DOHH2 (cell line): ENCODE data around the gene CAPZA1.

ENCODE experiments used
- H3F3A ChIP-seq: fragments of 200-600 bp; sonication (generic), shearing (Covaris generic); 2 replicates; pipeline ENCODE4 v1.6.0; 2016; ENCODE audit warnings: antibody characterized with exemption, mild to moderate bottlenecking; ENCODE audit not compliant: control insufficient read depth, insufficient read depth
- H3K27ac ChIP-seq: fragments of 200-600 bp; sonication (generic); 2 replicates; pipeline ENCODE4 v1.5.1; 2014; ENCODE audit warnings: low read depth, mild to moderate bottlenecking, low read length, moderate library complexity
- H3K27me3 ChIP-seq: fragments of 200-600 bp; sonication (generic); 2 replicates; pipeline ENCODE4 v1.6.1; 2014; ENCODE audit warnings: mild to moderate bottlenecking, low read length, mixed read lengths; ENCODE audit not compliant: control insufficient read depth
- H3K36me3 ChIP-seq: fragments of 200-600 bp; sonication (generic); 2 replicates; pipeline ENCODE4 v1.6.1; 2014; ENCODE audit warnings: mild to moderate bottlenecking, low read length, moderate library complexity, mixed read lengths; ENCODE audit not compliant: control insufficient read depth
- H3K4me1 ChIP-seq: fragments of 200-600 bp; sonication (generic); 2 replicates; pipeline ENCODE4 v1.6.1; 2014; ENCODE audit warnings: mild to moderate bottlenecking, low read length, mixed read lengths; ENCODE audit not compliant: control insufficient read depth
- H3K4me2 ChIP-seq: fragments of 200-600 bp; sonication (generic); 2 replicates; pipeline ENCODE4 v1.6.0; 2014; ENCODE audit warnings: mild to moderate bottlenecking, low read length, moderate library complexity
- H3K4me3 ChIP-seq: fragments of 200-600 bp; sonication (generic); 2 replicates; pipeline ENCODE4 v1.5.1; 2014; ENCODE audit warnings: mild to moderate bottlenecking, low read length, mixed read lengths
- H3K79me2 ChIP-seq: fragments of 200-600 bp; sonication (generic); 2 replicates; pipeline ENCODE4 v1.6.1; 2014; ENCODE audit warnings: mild to moderate bottlenecking, low read length, mixed read lengths; ENCODE audit not compliant: control insufficient read depth
- H3K9me2 ChIP-seq: fragments of 200-600 bp; sonication (generic); replicated peaks from 2 replicates; pipeline ENCODE4 v1.6.1; 2014; ENCODE audit warnings: mild to moderate bottlenecking, low read length, mixed read lengths; ENCODE audit not compliant: control insufficient read depth
- H3K9me3 ChIP-seq: fragments of 200-600 bp; sonication (generic); 2 replicates; pipeline ENCODE4 v1.6.1; 2014; ENCODE audit warnings: antibody characterized with exemption, low read length, mixed read lengths; ENCODE audit not compliant: control insufficient read depth, insufficient read depth
- H4K20me1 ChIP-seq: fragments of 200-600 bp; sonication (generic); 2 replicates; pipeline ENCODE4 v1.6.0; 2014; ENCODE audit warnings: low read depth, mild to moderate bottlenecking, antibody characterized with exemption, low read length, moderate library complexity; ENCODE audit not compliant: control insufficient read depth, insufficient read depth
- CTCF ChIP-seq: fragments of 200-600 bp; sonication (generic); IDR thresholded peaks from one replicate; pipeline ENCODE4 v1.5.1; 2014; ENCODE audit warnings: antibody characterized with exemption, mild to moderate bottlenecking, low read depth, low read length; ENCODE audit not compliant: poor library complexity, severe bottlenecking
- EZH2phosphoT487 ChIP-seq: fragments of 200-600 bp; sonication (generic); IDR thresholded peaks from 2 replicates; pipeline ENCODE4 v1.6.1; 2017; ENCODE audit warnings: borderline replicate concordance, mild to moderate bottlenecking, antibody characterized with exemption, low read length, moderate library complexity, mixed read lengths

The CAPZA1 gene

GRCh38 chr1:112710586-112710985 is 91.0 kb downstream of the CAPZA1 start:
- Histone ChIP-seq H3K4me1 (peaks cover 45% of the 10 kb centered on the region), H3K4me3 (no peak overlapping the region), H3K27ac (no peak overlapping the region), H3K36me3 (no peaks in the 10 kb centered on the region), H3K9me3 (no peaks in the 10 kb centered on the region), H3K4me2 (no peak overlapping the region), H3F3A (0 out of 2 replicates have a peak, but pooled peaks cover 3% of the 10 kb centered on the region), H3K27me3 (peaks cover 10% of the 10 kb centered on the region), H4K20me1 (0 out of 2 replicates have a peak, but pooled peaks cover 4% of the 10 kb centered on the region), H3K79me2 (no peaks in the 10 kb centered on the region), H3K9me2 (no peaks in the 10 kb centered on the region)
- TF ChIP-seq CTCF (no peak), EZH2phosphoT487 (no peak)

- Histone ChIP-seq H3K9me2 (no peaks in the 10 kb centered on the region), H4K20me1 (0 out of 2 replicates have a peak, but pooled peaks cover 4% of the 10 kb centered on the region), H3K4me1 (peaks cover 45% of the 10 kb centered on the region), H3K27me3 (peaks cover 10% of the 10 kb centered on the region), H3K36me3 (no peaks in the 10 kb centered on the region), H3K79me2 (no peaks in the 10 kb centered on the region), H3K4me3 (no peak overlapping the region), H3K27ac (no peak overlapping the region), H3K4me2 (no peak overlapping the region), H3K9me3 (no peaks in the 10 kb centered on the region), H3F3A (0 out of 2 replicates have a peak, but pooled peaks cover 2% of the 10 kb centered on the region)
- no peak for TF ChIP-seq EZH2phosphoT487
- no peak for TF ChIP-seq CTCF
These were observed 91.4 kb downstream of the CAPZA1 start for GRCh38 chr1:112711041-112711440.

GRCh38 chr1:112711670-112712069 is 92.0 kb downstream of the CAPZA1 start:
- no peaks in the 10 kb centered on the region for H3K9me3 ChIP-seq
- H3K4me3 ChIP-seq, result no peak overlapping the region
- peaks cover 40% of the 10 kb centered on the region for H3K4me1 ChIP-seq
- H3K79me2 ChIP-seq, result no peaks in the 10 kb centered on the region
- H3K9me2 ChIP-seq, result no peaks in the 10 kb centered on the region
- TF ChIP-seq EZH2phosphoT487 (no peak), CTCF (no peak)
- no peak overlapping the region for H3K4me2 ChIP-seq
- H4K20me1 ChIP-seq, result 0 out of 2 replicates have a peak, but pooled peaks cover 4% of the 10 kb centered on the region
- no peak overlapping the region for H3K27ac ChIP-seq
- H3F3A ChIP-seq, result 0 out of 2 replicates have a peak, but pooled peaks cover 2% of the 10 kb centered on the region
- peaks cover 10% of the 10 kb centered on the region for H3K27me3 ChIP-seq
- H3K36me3 ChIP-seq, result no peaks in the 10 kb centered on the region
